ENCODE results near the gene CRIP1.

CRIP1 gene

DNA sequence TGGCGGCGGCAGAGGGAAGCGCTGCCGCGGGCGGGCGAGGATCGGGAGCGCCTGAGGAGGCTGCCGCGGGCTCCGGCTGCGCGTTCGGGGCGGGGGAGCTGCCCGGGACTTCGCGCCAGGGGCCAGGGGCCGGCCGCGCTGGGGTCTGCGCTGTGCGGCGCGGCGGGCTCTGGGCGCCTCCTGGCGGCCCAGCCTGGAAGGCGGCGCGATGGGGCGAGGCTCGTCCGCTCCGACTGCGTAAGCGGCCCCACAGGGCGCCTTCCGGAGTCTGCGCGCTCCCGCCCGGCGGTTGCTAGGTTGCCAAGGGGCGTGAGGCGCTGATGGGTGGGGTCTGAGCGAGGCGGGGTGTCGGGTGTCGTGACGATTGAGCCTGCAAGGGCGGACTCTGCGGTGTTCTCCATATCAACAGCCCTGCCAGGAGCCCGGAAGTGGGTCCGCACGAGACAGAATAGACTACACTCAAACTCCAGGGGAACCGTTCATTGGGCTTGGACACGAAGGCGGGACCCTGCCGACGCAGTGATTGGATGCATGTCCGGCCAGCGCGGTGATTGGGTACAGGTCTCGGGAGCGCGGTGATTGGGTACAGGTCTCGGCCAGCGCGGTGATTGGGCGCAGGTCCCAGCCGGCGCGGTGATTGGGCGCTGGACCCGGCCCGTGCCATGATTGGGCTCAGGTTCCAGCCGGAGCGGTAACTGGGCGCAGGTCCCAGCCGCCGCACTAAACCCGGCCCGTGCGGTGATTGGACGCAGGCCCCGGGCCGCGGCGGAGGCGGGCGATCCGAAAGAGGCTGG is 4.1 kb downstream of the CRIP1 start, which contains the start of gene TEDC1:
TSS of gene TEDC1 (plus strand) at position 675 of the 794 bp plus-strand sequence. CDS start 130 bp downstream, outside the sequence.
- in situ Hi-C loops (cut with HindIII; ENCODE audit: low pct_unique_long_range_greater_than_20kb, low sequenced_read_pairs), result no loop called here
- TF ChIP-seq JUND (IDR thresholded peaks at IDR 0.05; ENCODE audit: low read depth), result no peak
- peak; percentile 99 to 100 for DNase-seq (ENCODE audit: low read depth in 1 of 2, low spot score in 1 of 2)

DNA sequence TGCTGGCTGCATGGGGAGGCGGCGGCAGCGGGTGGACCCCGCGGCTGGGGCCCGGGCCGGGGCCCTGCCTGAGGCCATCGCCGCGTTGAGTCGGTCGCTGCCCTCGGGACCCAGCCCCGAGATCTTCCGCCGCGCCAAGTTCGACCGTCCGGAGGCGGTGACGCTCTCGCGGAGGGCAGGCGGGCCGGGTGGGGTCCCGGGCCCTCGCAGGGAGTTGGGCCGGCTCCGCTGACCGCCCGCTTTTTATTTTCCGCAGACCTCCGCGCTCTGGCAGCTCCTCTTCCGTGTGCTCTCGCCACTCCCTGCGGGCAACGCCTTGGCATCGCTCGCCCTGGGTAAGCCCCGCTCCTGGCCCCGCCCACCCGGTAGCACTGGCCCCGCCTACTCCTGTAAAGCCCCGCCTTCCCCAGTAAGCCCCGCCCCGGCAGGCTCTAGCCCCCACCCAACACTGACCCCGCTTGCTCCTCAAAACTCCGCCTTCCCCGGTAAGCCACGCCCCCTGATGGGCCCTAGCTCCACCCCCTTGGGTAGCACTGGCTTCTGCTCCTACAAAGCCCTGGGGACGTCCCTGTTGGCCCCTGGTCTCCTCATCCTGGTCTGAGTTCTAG is 4.8 kb downstream of the CRIP1 start:
- TF ChIP-seq JUND (IDR thresholded peaks at IDR 0.05; ENCODE audit: low read depth), result no peak
- peak; percentile 81 to 96 for DNase-seq (ENCODE audit: low read depth in 1 of 2, low spot score in 1 of 2)
- in situ Hi-C loops (cut with HindIII; ENCODE audit: low pct_unique_long_range_greater_than_20kb, low sequenced_read_pairs), result no loop called here

DNA sequence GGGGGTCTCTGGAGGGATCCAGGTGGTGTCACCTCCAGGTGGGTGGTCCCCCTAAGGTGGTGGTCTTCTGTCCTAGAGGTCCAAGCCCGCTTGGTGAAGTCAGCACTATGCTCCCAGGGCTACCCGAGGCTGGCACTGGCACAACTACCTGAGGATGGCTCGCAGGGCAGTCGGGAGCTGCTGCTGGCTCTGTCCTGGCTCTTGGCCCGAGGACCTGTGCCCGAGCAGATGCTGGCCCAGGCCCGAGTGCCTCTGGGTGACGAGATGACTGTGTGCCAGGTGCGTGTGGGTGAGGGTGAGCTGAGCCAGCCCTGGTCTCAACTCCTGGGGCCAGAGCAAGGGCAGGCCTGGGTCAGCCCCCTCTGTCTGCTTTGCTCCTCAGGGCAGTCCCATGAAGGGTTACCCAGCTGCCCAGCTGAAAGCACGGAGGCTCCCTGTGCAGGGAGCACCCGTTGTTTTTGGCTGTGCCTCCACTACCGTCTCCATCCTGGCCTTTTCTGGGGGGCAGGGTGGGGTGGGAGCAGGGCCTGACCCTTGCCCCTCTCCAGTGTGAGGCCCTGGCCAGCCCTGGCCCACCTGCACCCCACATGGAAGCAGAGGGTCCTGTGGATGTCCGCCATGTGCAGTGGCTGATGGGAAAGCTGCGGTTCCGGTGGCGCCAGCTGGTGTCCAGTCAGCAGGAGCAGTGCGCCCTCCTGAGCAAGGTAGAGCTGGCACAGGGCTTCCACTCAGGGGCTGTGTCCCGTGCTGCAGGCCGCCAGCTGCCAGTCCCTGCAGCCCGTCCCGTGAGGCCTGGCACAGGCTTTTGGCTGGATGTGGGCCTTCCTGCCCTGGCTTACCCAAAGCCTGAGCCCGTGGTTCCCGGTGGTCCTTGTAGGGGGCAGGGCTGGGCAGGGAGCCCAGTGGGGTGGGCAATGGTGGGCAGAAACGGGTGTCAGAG is 5.6 kb downstream of the CRIP1 start:
- no peak for DNase-seq (ENCODE audit: low read depth in 1 of 2, low spot score in 1 of 2)
- in situ Hi-C loops (cut with HindIII; ENCODE audit: low pct_unique_long_range_greater_than_20kb, low sequenced_read_pairs), result no loop called here
- TF ChIP-seq JUND (IDR thresholded peaks at IDR 0.05; ENCODE audit: low read depth), result no peak

- DNase-seq (ENCODE audit: low read depth in 1 of 2, low spot score in 1 of 2), result no peak
- no peak for TF ChIP-seq JUND (IDR thresholded peaks at IDR 0.05; ENCODE audit: low read depth)
- in situ Hi-C loops (cut with HindIII; ENCODE audit: low pct_unique_long_range_greater_than_20kb, low sequenced_read_pairs), result no loop called here
Observed at GRCh38 chr14:105492971-105493871, 6.5 kb downstream of the CRIP1 start.

- DNase-seq (ENCODE audit: low read depth in 1 of 2, low spot score in 1 of 2), result no peak
- TF ChIP-seq JUND (IDR thresholded peaks at IDR 0.05; ENCODE audit: low read depth), result no peak
- in situ Hi-C loops (cut with HindIII; ENCODE audit: low pct_unique_long_range_greater_than_20kb, low sequenced_read_pairs), result no loop called here
Observed at GRCh38 chr14:105493921-105494605, 7.4 kb downstream of the CRIP1 start.

- no peak for DNase-seq (ENCODE audit: low read depth in 1 of 2, low spot score in 1 of 2)
- in situ Hi-C loops (cut with HindIII; ENCODE audit: low pct_unique_long_range_greater_than_20kb, low sequenced_read_pairs), result no loop called here
- TF ChIP-seq JUND (IDR thresholded peaks at IDR 0.05; ENCODE audit: low read depth), result no peak
Observed at GRCh38 chr14:105494606-105494929, 7.9 kb downstream of the CRIP1 start.

GRCh38 chr14:105495101-105495989 is 8.7 kb downstream of the CRIP1 start:
- TF ChIP-seq JUND (IDR thresholded peaks at IDR 0.05; ENCODE audit: low read depth), result no peak
- in situ Hi-C loops (cut with HindIII; ENCODE audit: low pct_unique_long_range_greater_than_20kb, low sequenced_read_pairs), result no loop called here
- no peak for DNase-seq (ENCODE audit: low read depth in 1 of 2, low spot score in 1 of 2)

DNA sequence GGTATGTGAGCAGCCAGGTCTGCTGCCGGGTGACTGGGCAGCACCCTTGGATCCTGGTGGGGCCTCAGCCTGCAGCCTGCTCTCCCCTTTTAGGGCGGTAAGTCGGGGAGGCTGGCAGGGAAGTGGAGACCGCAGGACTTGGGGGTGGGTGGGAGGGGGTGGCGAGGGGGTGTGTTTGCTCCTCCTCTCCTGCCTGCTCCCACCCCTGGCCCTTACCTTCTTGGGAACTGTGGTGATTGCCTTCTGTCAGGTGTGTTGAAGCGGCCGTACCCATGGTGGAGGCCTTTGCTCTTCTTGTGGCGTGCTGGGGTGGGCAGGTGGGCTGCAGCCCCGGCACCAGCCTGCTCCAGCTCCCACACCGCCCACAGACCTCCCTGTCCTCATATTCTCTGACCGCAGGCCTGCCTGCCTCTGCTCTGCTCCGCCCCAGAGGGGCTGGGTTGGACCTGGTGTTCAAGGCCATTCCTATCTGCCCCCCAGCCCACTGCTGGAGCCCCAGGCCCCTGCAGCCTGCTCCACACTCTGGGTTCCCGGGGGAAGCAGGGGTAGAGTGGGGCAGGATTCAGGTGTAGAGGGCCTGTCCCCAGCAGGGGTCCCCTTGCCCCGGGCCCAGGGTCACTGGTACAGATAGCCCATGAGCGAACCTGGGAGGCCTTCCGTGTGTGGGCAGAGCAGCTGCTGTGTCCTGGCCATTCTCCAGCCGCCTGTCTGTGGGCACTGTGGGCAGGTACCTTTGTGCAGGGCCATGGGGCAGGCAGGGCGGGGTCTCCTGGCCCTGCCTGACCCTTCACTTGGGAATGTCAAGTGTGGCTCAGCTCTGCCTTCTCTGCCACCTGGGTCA is 9.5 kb downstream of the CRIP1 start:
- TF ChIP-seq JUND (IDR thresholded peaks at IDR 0.05; ENCODE audit: low read depth), result no peak
- in situ Hi-C loops (cut with HindIII; ENCODE audit: low pct_unique_long_range_greater_than_20kb, low sequenced_read_pairs), result no loop called here
- DNase-seq (ENCODE audit: low read depth in 1 of 2, low spot score in 1 of 2), result no peak

DNA sequence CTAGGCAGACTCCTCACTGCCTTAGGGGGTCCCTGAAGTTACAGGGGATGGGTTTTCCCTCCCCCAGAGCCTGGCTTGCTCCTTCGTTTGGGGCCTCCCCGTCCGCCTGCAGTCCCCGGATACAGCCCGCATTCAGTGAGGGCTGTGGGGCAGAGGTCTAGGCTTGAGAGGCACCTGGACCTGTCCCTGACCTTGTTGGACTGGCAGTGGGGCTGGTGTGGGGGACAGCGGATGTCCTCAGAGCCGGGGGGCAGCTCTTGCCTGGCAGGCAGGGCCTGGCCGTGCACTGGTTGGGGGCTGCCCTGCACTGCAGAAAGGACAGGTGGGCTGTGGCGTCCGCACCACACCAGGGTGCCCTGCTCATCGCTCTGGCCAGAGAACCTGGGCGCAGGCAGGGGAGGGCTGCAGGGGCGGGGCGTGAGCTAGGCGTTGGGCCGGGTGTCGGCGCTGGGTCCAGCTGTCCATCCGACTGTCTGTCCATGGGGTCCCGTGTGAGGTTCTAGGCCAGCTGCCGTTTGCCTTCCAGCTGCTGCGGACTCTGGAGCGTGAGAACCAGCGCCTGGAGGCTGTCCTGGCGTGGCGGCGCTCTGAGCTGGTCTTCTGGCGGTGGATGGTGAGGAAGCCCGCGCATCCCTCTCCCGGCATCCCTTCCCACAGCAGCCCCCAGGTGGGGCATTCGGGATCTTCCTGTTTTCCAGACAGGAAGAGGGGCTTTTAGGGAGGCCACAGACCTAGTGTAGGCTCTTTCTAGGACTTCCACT is 10.3 kb downstream of the CRIP1 start:
- no peak for DNase-seq (ENCODE audit: low read depth in 1 of 2, low spot score in 1 of 2)
- no peak for TF ChIP-seq JUND (IDR thresholded peaks at IDR 0.05; ENCODE audit: low read depth)
- in situ Hi-C loops (cut with HindIII; ENCODE audit: low pct_unique_long_range_greater_than_20kb, low sequenced_read_pairs), result no loop called here

Data from T47D (cell line).